GM18499 (cell line): ENCODE measurements around the gene KIF12.
"Not testable (repeated sequence)": the region's sequence is repeated elsewhere in the genome, so short reads cannot be mapped to it uniquely, and the experiment has no call there.

Experiments
- ATAC-seq: cut with Tn5 transposase; IDR thresholded peaks from one replicate; pipeline ENCODE4 v1.9.1; 2021; ENCODE audit warnings: moderate number of reproducible peaks; ENCODE audit not compliant: insufficient read depth, unreplicated experiment

The KIF12 gene

GRCh38 chr9:114087721-114088120 is 11.4 kb downstream of the KIF12 start:
- ATAC-seq: no peak

DNA sequence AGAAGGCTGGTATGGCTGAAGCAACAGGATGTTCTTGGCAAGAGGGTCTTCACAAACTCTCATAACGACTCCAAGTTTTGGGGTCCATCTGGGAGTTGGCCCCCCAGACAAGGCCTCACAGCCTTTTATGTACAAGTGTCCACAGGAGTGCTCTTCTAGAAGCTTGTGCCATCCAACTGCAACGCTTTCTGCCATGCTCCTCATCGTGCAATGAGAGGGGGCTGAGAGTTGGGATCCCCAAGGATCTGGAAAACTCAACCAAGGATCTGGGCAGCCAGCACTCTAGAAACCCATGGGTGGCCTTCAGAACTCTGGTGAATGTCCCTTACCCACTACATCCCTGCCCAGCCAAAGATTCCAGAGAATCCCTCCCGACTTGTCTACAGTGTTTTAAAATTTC is 12.5 kb downstream of the KIF12 start:
- no peak for ATAC-seq

- ATAC-seq: no peak
These were observed 13.1 kb downstream of the KIF12 start for GRCh38 chr9:114086009-114086408.

DNA sequence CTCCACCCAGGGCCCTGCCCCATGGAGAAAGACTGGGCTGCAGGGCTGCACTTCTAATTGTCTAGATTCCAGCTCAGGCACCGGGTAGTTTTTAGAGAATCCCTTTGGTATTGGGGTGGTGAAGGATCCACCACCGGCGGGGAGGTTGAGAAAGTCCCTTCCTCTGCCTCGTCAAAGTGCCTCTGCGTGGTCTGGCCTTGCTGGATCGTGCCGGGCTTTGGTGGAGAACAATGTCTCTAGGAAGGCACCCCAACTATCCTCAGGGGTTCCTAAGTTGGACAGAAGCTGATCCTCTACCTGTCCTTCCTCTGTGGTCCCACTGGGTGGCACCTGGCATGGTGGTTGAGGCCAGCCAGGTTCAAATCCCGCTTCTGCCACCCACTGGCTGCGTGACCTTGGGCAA is 13.7 kb downstream of the KIF12 start:
- no peak for ATAC-seq

DNA sequence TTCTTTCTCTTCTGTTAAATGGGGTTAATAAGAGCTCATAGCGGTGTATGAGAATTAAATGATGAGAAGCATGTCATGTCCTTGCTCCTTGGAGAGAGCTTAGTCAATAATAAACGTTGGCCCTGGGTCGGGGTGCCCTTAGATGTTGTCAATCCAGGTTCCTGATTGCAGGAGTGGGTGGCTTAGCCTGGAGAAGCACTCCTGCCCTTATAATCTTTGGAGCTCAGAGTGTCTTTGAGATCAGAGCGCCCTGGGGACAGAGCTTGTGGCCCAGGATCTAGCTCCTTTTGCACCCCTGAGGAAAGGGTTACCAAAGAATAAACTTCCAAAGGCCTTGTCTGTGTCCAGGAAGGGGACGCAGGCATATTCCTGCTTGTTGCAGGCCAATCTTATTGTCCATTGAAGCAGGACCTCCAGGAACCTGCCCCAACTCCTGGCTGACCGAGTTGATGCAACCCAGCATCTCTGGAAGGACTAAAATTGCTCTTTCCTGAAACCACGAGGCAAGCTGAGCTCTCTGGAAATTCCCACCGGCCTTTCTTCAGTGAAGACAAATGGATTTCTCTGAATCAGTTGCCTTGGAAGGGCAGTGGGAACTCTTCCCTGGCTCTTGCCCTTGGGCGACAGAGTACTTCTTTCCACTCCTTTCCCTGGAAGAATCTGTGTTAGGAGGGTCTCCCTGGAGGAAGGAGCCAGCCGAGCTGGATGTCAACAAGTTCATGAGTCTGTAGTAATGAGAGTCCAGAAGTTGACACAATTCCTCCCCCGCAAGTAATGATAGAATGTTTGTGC is 14.6 kb downstream of the KIF12 start:
- no peak for ATAC-seq

GRCh38 chr9:114083666-114084065 is 15.4 kb downstream of the KIF12 start:
- ATAC-seq: no peak

DNA sequence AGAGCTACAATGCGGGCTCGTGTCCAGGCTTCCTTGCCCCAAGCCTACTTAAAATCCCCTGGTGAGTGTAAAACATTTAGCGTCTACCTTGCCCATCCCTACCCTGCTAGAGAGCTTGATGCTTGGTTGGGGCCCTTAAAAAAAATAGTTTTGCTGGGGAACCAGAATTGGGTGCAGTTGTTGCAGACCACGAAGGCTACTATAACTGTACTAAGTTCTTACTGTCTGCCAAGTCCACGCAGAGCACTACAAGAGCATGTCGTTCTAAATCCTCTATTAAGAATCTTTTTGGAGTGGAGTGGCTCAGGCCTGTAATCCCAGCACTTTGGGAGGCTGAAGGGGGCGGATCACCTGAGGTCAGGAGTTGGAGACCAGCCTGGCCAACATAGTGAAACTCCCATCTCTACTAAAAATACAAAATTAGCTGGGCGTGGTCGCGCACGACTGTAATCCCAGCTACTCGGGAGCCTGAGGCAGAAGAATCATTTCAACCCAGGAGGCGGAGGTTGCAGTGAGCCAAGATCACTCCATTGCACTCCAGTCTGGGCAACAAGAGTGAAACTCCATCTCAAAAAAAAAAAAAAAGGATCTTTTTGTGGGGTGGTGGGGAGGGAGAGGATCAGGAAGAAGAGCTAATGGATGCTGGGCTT is 16.2 kb downstream of the KIF12 start:
- ATAC-seq: not testable (repeated sequence)

- no peak for ATAC-seq
These were observed 16.9 kb downstream of the KIF12 start for GRCh38 chr9:114082017-114082762.

- ATAC-seq: no peak
These were observed 17.6 kb downstream of the KIF12 start for GRCh38 chr9:114081441-114082016.

- no peak for ATAC-seq
These were observed 18.2 kb downstream of the KIF12 start for GRCh38 chr9:114080773-114081440.

DNA sequence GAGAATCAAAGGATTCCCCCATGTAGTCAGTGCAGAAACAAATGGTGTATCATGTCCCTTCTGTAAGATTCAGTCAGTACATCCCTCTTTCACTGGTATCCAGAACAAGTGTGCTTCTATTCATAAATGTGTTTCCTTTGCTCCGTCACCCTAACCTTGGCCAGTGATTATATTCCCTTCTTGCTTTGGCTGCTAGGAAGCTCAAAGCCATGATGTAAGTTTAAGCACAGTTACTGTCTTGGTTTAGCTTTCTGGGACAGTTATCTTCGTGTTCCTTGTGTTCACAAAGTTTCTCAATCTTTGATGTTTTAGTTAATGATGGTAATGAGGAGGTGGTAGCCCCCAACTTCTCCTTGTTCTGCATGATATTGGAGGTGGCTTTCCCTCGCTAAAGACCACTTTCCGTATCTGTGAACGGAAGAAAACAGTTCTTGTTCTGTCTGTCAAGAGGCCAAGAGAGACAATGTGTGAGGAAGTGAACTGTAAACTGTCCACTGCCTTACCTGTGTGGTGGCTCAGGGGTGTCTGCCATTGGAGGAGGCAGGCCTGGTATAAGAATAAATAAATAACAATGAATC is 18.8 kb downstream of the KIF12 start:
- no peak for ATAC-seq

DNA sequence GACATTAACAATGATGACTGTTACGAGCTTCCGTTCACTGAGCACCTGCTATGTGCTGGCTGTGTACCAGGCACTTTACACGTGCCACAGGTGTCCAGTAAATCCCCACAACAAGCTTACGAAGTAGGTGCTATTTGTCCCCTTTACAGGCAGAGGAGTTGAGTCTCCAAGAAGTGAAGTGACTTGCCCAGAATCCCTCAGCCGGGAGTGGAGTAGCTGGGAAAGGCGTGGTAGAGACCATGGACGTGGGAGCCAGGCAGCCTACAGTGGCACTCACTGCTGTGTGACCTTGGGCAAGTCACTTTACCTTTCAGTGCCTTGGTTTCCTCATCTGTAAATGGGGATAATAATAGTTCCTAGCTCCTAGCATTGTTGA is 20.3 kb downstream of the KIF12 start:
- ATAC-seq: no peak

- ATAC-seq: no peak
These were observed 20.9 kb downstream of the KIF12 start, which contains the start of gene AMBP for GRCh38 chr9:114078021-114078780. Gene AMBP (minus strand): TSS chr9:114078300. CDS start chr9:114078209, 91 bp downstream.

- ATAC-seq: no peak
These were observed 21.8 kb downstream of the KIF12 start for GRCh38 chr9:114077162-114077837.

DNA sequence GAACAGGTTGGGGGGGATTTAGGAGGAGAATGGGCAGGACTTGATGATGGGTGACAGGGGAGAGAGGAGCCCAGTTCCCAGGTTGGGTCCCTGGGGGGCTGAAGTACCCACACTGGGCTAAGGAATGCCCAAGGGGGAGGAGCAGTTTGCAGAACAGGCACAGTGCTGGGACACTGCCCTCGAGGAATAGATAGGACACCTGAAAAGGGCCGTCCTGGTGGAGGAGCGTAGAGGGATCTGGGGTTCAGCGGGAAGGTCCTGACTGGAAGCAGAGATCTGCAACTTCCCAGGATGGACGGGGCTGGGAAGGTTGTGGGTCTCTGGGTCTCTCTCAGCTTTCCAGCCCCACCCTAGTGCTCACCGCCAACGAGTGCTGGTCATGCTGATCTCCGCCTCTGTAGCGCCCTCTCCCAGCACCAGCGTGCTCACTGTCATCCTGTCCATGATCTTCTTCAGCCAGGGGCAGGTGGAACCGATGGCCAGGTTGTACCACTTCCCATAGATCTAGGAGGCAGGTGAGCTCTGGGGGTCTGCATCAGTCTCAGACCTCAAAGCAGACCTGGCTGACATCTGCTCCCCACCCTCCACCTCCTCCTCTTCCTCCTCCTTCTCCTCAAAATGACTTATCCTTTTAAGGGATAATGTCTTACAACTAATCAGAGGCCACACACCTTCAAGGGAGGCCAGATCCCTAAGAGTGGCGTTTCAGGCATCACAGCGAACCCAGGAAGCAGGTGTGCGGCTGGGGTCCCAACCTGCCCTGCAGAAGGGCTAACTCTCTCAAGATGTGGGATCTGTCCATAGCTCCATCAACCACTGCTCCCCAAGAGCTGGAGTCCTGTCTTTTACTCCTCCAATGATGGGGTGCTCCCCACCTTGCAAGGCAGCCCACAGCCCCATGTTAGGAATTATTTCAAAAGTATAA is 22.6 kb downstream of the KIF12 start:
- ATAC-seq: no peak

- no peak for ATAC-seq
These were observed 23.5 kb downstream of the KIF12 start for GRCh38 chr9:114075602-114076001.
